RWPE2 (cell line): ENCODE data around the gene TENM4.
A peak's percentile ranks its signal among the peaks of the same experiment; 100 is the strongest.

Experiments
- ATAC-seq: fragments of 200-7000 bp; cut with Tn5 transposase; 3 replicates; pipeline ENCODE4 v1.9.1; 2021; ENCODE audit warnings: low read depth
- DNase-seq: peaks from one replicate; pipeline ENCODE4 v3.0.0-alpha.2; 2020; ENCODE audit warnings: low spot score
- H3K27ac ChIP-seq: fragments of 450-650 bp; 2 replicates; pipeline ENCODE4 v1.5.1; 2017; ENCODE audit warnings: mild to moderate bottlenecking; ENCODE audit not compliant: poor library complexity, severe bottlenecking
- H3K27me3 ChIP-seq: fragments of 250-450 bp; sonication (Bioruptor Pico); 2 replicates; pipeline ENCODE4 v1.5.1; 2021; ENCODE audit warnings: mild to moderate bottlenecking, moderate library complexity; ENCODE audit not compliant: insufficient read depth, poor library complexity, severe bottlenecking
- H3K36me3 ChIP-seq: fragments of 250-450 bp; sonication (Bioruptor Pico); 2 replicates; pipeline ENCODE4 v1.5.1; 2020; ENCODE audit warnings: low read depth, mild to moderate bottlenecking, moderate library complexity
- H3K4me1 ChIP-seq: fragments of 250-450 bp; sonication (Bioruptor Pico); 2 replicates; pipeline ENCODE4 v1.5.1; 2021; ENCODE audit warnings: mild to moderate bottlenecking, moderate library complexity; ENCODE audit not compliant: insufficient read depth, poor library complexity, severe bottlenecking
- H3K4me3 ChIP-seq: fragments of 250-450 bp; sonication (Bioruptor Pico); 2 replicates; pipeline ENCODE4 v1.5.1; 2021; ENCODE audit warnings: mild to moderate bottlenecking, moderate library complexity; ENCODE audit not compliant: severe bottlenecking
- H3K9me3 ChIP-seq: fragments of 250-450 bp; sonication (Bioruptor Pico); 2 replicates; pipeline ENCODE4 v1.5.1; 2021; ENCODE audit warnings: mild to moderate bottlenecking, moderate library complexity; ENCODE audit not compliant: severe bottlenecking
- CTCF ChIP-seq: fragments of 450-650 bp; IDR thresholded peaks from one replicate; pipeline ENCODE4 v1.5.1; 2017; ENCODE audit warnings: mild to moderate bottlenecking, moderate library complexity; ENCODE audit not compliant: poor library complexity, severe bottlenecking

TENM4 gene

GRCh38 chr11:79366218-79366617, 74.6 kb downstream of the TENM4 start:
- Histone ChIP-seq H3K9me3 (no peaks in the 10 kb centered on the region), H3K4me1 (peaks cover 13% of the 10 kb centered on the region), H3K27ac (no peak overlapping the region), H3K36me3 (no peaks in the 10 kb centered on the region), H3K4me3 (no peak overlapping the region), H3K27me3 (no peaks in the 10 kb centered on the region)
- DNase-seq (no peak), ATAC-seq (no peak)
- TF ChIP-seq CTCF, result no peak

GRCh38 chr11:79363861-79364378, 76.9 kb downstream of the TENM4 start:
- Histone ChIP-seq H3K27me3 (no peaks in the 10 kb centered on the region), H3K4me3 (no peak overlapping the region), H3K4me1 (peaks cover 13% of the 10 kb centered on the region), H3K9me3 (no peaks in the 10 kb centered on the region), H3K36me3 (no peaks in the 10 kb centered on the region), H3K27ac (no peak overlapping the region)
- TF ChIP-seq CTCF, result no peak
- no peak for DNase-seq
- peak; percentile 78 for ATAC-seq

- no peaks in the 10 kb centered on the region for H3K9me3 ChIP-seq
- no peak overlapping the region for H3K27ac ChIP-seq
- ATAC-seq (peak; percentile 66; the same call in 2 of the 3 replicates), DNase-seq (no peak)
- TF ChIP-seq CTCF, result no peak
- no peak overlapping the region for H3K4me3 ChIP-seq
- no peaks in the 10 kb centered on the region for H3K27me3 ChIP-seq
- H3K4me1 ChIP-seq, result peaks cover 13% of the 10 kb centered on the region
- H3K36me3 ChIP-seq, result no peaks in the 10 kb centered on the region
Observed at GRCh38 chr11:79363256-79363655, 77.6 kb downstream of the TENM4 start.

- H3K27me3 ChIP-seq, result no peaks in the 10 kb centered on the region
- H3K9me3 ChIP-seq, result no peaks in the 10 kb centered on the region
- no peak overlapping the region for H3K27ac ChIP-seq
- H3K4me3 ChIP-seq, result no peak overlapping the region
- DNase-seq (no peak), ATAC-seq (peak; percentile 44; the same call in 1 of the 3 replicates)
- peaks cover 13% of the 10 kb centered on the region for H3K4me1 ChIP-seq
- no peaks in the 10 kb centered on the region for H3K36me3 ChIP-seq
- TF ChIP-seq CTCF, result no peak
Observed at GRCh38 chr11:79362821-79363220, 78.0 kb downstream of the TENM4 start.

GRCh38 chr11:79362206-79362757, 78.5 kb downstream of the TENM4 start:
- H3K4me3 ChIP-seq, result no peak overlapping the region
- no peak overlapping the region for H3K27ac ChIP-seq
- peaks cover 13% of the 10 kb centered on the region for H3K4me1 ChIP-seq
- DNase-seq (no peak), ATAC-seq (no peak)
- H3K9me3 ChIP-seq, result no peaks in the 10 kb centered on the region
- H3K27me3 ChIP-seq, result no peaks in the 10 kb centered on the region
- H3K36me3 ChIP-seq, result no peaks in the 10 kb centered on the region
- no peak for TF ChIP-seq CTCF
